NCI-H1436 (cell line): ENCODE measurements around the gene MYBBP1A.

Source experiments
- DNase-seq: peaks from one replicate; lab custom pipeline; 2025; lab: John Stamatoyannopoulos, UW

Gene MYBBP1A

DNA sequence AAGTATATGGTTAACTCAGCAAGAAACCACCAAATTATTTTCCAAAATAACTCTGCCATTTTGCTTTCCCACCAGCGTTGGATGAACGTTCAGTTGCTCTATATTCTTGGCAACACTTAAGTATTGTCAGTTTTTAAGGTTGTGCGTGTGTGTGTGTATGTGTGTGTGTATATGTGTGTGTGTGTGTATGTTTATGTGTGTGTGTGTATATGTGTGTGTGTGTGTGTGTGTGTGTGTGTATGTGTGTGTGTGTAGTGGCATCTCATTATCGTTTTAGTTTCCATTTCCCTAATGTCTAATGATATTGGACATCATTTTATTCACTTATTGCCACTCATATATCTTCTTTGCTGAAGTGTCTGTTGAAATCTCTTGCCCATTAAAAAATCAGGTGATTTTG is 17.9 kb upstream of the MYBBP1A start:
- no peak for DNase-seq

DNA sequence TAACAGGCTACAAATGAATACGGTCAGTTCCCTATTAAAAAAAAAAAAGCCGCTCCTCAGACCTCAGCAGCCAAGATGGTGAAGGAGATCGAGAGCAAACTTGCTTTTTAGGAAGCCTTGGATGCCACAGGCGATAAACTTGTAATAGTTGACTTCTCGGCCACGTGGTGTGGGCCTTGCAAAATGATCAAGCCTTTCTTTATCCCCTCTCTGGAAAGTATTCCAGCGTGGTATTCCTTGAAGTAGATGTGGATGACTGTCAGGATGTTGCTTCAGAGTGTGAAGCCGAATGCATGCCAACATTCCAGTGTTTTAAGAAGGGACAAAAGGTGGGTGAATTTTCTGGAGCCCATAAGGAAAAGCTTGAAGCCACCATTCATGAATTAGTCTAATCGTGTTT is 16.9 kb upstream of the MYBBP1A start:
- DNase-seq, result no peak

DNA sequence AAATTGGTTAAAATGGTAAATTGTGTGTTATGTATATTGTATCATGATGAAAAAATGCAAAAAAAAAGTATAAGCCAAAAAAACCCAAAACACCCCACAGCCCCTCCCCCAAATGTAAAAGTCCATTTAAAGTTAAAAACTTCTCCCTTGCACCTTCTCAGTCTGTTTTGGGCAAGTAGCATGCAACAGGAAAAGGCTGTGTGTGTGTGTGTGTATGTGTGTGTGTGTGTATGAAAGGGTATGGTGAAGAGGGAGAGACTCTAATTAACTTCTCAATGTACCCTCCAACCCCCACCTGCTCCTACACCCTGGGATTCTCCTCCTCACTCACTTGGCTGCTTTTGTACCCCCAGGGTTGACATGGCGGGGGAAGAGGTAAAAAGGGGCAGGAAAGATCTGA is 14.4 kb upstream of the MYBBP1A start:
- DNase-seq, result no peak

DNA sequence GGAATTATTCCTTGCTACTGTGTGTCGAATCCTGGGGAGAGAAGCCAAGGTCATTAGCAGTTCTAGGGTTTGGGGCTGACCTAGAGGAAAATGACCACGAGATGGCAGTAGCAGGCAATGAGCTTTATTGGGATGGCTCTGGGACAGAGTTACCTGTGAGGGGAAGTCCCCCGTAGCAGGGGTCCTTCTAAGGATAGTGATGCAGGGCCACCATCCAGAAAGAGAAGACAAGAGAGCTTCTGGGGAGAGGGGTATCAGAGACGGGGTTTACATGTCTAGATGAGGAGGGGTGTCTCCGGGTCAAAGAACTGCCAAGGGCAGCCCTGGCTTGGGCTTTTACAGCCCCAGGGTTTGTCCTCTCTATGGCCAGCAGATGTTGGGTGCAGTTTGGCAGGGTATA is 11.6 kb upstream of the MYBBP1A start:
- peak; percentile 47 for DNase-seq

DNA sequence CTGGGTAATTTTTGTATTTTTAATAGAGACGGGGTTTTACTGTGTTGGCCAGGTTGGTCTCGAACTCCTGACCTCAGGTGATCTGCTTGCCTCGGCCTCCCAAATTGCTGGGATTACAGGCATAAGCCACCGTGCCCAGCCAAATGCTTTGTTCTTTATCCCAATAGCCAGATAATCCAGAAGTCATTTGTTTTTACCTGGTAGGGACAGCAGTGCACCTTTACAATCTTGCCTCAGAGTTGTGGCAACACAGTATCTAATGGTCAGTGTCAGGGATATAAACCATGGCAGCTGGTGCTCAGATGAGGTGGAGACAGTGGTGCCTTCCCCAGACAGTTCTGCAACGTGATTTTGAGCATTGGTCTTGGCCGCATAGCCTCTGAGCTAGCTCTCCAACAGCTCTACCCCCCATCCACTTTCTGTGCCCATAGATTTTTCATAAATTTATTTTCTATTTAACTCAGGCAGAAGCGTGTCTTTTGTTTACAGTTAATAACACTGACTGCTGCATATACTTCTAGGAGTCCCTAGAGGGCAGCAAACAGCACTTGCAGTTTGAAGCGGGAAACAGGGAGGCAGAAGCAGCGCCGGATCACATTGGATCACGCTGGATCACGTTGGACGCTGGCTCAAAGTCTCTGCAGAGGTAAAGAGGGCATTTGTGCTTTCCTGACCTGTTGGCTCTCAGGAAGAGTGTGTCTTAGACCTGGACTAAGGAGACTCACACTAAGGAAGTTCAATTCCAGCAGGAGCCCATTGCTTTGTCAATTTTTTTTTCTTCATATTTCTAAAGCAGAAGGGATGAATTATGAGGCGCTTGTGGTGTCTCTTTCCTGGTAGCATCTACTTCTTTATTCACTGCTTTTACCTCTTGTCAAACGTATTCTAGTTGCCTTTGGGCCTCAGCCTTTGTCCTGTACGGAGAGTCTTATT is 10.3 kb upstream of the MYBBP1A start:
- peak; percentile 82 for DNase-seq

DNA sequence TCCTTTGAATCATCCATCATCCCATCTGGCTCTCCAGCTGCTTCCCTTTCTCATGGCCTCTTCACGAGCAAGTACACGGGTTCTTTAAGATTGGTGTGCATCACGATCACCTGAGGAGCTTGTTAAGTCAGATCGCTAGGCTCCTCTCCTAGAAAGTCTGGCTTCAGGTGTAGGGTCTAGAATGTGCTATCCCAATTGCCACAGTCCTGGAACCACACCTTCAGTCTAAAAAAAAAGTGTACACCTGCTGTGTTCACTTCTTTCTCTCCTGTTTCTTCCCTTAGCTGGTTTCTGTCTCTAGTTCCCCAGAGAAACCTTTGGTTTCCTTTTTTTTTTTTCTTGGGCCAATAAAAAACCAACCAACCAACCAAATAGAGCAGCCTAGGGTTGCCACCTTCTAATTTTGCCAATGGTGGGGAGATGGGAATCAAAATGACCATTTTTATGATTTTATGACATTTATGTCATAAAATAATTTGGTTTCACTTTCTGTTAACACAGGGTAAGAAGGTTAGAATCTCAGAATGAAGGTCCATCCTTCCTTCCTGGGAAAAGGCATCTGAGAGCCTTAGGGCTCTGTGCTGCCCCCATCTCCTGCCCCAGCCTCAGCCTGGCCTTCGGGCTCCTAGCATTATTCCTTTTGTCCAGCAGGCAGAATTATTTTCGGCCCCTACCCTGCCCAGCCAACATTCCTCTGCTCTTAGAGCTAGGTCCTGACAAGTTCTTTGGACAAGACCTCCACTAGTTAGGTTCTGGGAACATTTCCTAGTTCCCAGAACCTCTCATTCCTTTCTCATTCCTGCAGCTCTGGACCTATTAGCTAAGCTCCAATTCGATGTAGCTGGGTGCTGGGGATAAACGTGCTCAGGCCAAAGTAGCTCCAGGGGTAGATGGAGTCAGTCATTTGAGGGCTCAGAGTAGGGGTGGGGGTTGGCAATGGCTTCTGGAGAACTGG is 7.1 kb upstream of the MYBBP1A start:
- no peak for DNase-seq

DNA sequence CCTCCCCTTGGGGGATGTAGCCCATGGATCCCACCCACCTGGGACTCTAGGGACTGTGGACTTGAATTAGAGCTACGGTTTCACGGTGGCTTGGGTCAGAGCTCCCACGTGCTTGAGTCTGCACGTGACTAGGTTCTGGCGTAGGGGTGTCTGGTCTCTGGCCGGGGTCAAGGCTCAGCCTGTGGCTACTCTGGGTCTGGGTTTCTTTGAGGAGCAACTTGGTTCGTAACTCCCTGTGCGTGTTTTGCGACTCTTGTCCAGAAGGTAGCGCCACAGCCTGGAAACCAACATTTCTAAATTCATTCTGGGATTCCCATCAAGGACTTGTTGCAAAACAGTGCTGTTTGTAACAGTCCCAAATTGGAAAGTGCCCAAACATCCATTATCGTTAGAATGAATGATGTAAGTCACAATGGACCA is 5.7 kb upstream of the MYBBP1A start:
- peak; percentile 47 for DNase-seq

DNA sequence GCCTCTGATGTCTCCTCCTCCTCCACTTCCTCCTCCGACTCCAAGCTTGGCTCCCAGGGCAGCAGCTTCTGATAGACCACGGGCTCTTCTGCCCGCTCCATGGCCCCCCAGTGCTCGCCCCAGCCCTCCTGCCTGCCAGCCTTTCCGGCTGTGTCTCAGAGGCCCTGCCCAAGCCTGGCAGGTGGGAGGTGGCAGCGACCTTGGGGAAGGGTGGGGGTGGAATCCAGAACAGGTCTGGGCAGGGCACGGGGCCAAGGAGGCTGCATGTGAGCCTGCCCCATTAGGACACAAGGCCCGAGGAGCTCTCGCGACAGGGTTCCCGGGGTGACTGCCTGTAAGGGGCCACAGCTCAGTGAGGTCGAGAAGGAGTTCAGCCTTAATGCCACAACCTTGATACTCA is 5.2 kb upstream of the MYBBP1A start, which contains the start of gene GGT6:
Gene GGT6, minus strand, starts transcription at position 157 of the 400 bp plus-strand sequence. Its CDS starts 56 bp downstream, at position 101.
- DNase-seq, result no peak

DNA sequence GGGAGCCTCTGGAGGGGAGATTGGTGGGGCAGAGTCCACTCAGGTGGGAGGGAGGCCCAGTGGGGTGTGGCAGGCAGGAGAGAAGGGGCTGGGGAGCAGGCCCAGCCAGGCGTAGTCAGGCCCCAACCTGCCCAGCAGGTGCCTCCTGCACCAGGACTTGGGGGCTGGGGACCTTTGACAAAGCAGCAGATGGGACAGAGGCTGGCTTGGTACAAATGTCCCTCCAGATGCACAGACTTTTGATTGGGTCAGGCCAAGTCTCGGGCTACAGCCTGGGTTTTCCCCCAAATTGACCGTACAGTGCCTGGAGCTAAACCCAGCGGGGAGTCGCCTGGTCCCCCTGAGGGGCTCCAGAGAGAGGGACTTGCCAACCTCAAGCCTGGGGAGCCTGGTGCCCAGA is 4.8 kb upstream of the MYBBP1A start:
- peak; percentile 5 for DNase-seq

DNA sequence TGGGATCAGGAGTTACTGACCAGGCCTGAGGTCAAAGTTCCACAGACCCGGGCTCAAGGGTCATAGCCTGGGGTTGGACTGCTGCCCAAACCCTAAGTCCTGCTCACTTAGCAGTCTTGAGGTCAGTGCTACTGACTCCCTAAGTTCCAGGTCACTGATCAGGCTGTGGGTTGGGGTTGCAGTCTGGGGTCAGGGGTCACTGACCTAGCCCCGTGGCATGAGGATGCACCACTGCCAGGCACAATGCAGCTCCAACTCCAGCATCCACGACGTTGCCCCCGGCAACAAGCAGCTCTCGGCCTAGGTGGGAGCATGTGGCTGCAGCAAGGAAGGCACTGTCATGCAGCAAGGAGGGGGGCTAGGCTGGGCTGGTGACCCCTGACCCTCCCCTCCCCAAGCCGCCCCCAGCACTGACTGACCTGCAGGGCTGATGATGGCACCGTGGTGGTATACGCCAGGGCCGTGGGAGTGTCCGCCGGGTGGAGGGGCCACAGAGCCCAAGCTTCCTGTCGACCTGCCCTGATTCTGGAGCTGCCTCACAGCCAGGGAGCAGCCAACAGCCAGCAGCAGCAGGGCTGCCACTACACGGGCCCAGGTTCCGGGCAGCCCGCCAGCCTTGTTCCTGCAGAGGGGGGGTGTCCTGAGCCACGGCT is 4.1 kb upstream of the MYBBP1A start:
- no peak for DNase-seq

DNA sequence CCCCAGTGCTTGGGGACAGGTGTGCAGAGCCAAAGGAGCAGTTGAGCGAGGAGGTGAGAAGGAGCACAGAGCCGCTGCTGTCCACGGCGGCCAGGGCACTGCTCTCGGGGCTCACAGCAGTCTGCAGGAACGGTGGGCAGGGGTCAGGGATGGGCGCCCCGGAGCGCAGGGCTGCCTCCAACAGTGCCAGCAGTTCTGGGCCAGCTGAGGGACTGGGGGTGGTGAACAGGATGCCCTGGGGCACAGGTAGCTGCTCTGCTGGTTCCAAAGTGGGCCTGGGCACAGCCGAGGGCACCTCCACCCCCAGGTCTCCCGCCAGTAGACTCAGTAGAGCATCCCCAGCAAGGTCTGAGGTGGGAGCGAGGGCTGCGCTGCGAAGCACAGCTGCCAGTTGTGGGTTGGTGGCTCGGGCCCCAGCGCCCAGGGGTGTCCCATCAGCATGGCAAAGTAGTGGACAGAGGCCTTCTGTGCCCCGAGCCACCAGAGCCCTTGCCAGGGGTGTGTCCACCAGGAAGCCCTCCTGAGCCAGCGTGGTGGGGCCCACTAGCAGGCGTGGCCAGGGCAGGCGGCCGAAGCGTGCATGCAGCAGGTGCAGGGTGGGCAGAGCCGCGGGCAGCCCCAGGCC is 3.3 kb upstream of the MYBBP1A start:
- no peak for DNase-seq

DNA sequence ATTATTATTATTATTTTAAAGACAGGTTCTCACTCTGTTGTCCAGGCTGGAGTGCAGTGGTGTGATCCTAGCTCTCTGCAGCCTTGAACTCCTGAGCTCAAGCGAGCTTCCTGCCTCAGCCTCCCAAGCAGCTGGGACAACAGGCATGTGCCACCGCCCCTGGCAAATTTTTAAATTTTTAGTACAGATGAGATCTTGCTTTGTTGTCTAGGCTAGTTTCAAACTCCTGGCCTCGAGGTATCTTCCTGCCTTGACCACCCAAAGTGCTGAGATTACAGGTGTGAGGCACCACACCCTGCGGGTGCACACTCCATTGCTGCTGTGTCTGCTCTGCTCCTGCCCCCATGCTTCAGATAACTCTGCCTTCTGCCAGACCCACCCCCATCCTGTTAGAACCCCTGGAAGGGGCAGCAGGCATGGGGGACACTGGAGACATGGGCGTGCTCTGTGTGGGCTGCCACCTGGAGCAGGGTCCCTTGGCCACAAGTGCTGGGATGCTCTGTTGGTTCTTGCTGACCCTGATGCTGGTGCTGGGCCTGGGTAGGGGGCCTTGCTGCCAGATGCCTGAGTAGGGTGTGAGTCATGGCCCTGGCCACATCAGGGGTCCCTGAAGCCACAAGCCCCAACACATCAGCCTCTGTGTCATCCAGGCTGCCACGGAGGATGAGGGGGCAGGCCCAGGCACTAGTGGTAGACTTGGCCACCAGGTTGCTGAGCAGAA is 2.6 kb upstream of the MYBBP1A start:
- DNase-seq, result no peak

DNA sequence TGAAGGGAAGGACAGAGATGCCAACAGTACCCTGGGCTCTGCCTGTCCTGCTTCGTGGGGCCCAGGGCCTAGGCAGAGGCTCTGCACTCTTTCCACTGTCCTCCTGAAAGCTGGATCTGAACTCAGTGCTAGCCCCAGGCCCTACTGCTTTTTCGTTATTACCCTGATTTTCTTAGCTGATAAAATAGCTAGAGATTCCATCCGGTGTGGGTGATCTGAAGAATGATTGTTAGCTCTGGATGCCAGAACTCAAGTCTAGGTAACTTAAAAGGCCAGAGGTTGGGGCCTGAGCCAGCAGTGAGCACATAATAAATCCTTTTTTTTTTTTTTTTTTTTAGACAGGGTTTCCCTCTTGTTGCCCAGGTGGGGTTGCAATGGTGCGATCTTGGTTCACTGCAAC is 1.8 kb upstream of the MYBBP1A start:
- DNase-seq, result no peak

DNA sequence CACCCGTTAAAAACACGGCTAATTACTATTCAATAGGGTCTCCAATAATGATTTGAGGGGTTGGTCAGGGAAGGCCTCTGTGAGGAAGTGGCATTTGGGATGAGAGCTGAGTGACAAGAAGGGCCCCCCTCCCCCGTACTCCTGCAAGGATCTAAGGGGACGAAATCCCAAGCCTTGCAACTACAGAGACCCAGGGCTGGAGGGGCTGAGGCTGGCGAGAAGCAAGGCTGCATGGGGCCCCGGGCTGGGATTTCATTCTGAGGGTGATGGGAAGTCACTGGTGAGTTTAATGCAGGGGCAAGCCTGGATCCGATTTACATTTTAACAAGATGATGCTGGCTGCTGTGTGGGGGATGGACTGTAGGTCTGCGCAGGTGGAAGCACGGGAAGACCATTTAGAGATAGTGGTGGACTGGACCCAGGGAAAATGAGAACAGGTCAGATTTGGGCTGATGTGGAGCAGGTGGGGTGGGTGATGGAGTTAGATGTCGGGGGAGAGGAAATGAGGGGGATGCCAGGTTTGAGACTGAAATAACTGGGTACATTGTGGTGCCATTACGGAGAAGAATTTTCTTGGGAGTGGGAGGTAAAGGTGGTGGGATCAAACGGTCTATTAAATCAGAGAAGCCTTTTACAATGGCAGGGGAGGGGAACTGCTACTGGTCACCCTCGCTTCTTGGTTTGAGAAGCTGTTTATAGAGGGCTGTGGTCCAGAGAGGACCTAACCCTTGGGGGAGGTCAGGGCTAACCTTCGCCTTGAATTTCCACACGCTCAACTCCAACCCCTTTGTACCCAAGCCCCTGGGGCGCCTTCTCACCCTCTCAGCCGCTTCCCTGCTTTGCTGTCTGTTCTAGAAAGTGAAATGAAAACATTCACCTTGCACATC is 932 bp upstream of the MYBBP1A start:
- DNase-seq, result no peak

DNA sequence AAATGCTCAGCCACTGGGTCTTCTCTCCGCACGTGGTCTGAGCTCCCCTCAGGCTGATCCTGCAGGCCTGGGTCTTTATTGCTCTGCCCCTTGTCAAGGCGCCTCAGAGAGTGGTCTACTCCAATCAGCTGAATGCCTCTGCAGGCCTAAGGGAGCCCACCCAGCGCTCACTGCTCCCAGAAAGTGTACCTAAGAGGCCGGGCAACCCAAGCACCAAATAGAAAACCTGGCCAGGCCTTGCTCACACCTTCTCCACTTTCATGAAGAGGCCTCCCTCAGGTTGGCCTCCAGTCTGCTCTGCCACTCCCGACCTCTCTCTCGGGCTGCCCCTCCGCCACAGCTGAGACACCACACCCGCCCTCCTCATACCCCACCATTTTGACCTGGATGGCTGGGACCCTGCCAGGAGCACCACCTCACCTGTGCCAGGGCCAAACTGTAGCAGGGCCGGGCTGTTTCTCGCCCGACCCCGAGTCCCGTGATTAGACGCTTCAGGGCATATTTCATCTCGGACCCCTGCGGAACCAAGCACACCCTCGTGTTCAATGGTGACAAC is 665 bp downstream of the MYBBP1A start:
- no peak for DNase-seq

DNA sequence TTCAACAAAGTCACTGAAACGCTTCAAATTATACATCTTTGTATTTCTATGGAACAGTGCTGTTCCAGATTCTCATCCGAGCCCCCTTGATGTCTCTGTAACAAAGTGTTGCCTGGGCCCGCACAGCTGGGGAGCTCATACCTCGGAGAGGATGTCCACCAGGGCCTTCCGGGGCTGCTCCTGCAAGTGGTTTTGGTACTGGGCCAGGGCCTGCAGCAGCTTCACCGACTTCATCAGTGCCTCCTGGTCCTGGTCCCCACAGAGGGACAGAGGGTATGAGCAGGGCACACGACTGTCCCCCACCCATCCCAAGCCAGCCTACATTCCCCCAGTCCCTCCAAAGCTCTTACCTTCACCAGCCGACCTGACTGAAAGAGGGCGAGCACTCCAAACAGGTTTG is 1.5 kb downstream of the MYBBP1A start:
- no peak for DNase-seq

DNA sequence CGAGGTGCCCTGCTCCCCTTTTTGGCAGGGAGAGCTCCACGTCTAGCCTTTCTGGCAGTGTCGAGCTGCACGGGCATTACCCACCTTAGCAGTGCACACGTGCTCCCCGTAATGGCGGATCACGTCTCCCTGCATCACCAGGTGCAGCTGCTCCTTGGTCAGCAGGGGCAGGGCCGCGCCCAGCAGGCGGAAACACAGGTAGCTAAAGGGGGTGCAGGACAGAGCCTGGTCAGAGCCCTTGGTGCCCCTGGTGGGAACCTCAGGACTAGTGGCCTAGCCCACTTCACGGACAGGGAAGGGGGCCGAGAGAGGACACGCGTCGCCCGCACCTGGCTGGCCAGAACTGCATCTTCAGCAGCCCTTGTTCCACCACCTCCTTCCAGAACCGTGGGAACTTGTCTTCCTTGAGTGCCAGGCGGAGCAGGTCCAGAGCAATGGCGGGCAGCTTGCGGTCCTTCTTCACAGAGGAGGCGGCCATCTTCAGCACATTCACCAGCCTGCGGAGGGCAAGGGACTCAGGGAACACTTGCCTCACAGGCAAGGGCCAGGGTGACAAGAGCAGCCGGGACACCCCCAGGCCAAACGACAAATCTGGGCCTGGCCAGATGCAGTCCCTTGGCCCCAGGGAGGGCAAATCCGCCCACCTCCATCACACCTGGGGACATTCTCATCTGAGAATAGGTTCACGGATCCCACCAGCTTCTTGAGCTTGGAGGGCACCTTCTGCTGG is 3.2 kb downstream of the MYBBP1A start:
- DNase-seq, result no peak

DNA sequence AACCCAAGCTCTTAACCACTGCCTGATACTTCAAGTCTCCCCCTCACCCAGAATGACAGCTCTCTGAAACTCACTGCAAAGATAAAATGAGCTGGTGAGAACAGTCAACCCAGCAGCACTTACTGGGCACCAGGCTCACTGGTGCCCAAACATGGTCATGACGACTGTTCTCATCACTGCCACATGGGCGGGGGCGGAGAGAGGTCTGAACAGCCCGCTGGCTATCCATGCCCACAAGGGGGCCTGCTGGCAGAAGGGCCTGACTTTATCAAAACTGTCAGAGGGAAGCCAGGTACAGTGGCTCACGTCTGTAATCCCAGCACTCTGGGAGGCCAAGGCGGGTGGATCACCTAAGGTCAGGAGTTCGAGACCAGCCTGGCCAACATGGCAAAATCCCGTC is 4.0 kb downstream of the MYBBP1A start:
- no peak for DNase-seq

DNA sequence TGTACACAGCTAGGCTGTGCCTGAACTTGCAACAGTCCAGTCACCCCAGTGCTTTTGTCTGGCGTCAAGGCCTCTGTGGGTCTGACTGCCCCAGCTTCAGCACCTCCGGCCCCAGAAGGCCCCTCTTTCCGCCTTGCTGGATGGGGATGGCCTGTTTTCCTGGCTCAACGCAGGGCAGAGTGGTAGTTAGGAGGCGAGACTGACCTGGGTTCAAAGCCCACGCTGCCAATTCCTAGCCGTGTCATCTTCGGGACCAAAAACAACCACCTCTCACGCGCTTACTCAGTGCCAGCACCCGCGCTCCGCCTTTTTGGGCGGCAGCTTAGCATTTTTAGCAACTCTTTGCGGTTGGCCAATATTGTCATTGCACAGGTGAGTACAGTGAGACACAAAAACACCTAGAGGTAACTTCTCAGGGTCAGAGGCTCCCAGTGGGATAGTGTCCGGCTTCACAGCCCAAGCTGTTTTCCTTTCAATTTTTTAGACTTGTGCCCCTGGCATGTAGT is 4.6 kb downstream of the MYBBP1A start:
- no peak for DNase-seq
